H1 (cell line): ENCODE data around the gene ELOA2. TPM values are rescaled to one million over a fixed set of nuclear protein-coding genes. Genes with fewer than 3 reads are reported as not detected.
"Not testable (repeated sequence)": the region's sequence is repeated elsewhere in the genome, so short reads cannot be mapped to it uniquely, and the experiment has no call there.

Source experiments
- CTCF ChIA-PET: fragments of 300-600 bp; sonication (Branson Sonifier 250); formaldehyde crosslinking; loops from one replicate; lab custom pipeline; 2021; ENCODE audit not compliant: partially characterized antibody; lab: Charles Lee
- POLR2A ChIA-PET: fragments of 300-600 bp; sonication (Branson Sonifier 250); formaldehyde crosslinking; loops from one replicate; lab custom pipeline; 2021; ENCODE audit warnings: inconsistent platforms; ENCODE audit not compliant: partially characterized antibody; lab: Charles Lee
- DNase-seq, 2 experiments: peaks; one replicate each; pipeline versions ENCODE4 v3.0.0 to v3.0.0-alpha.2; 2010 to 2022; ENCODE audit warnings: low spot score in 2 of 2, low read depth in 1 of 2, mixed read lengths in 1 of 2
- FAIRE-seq: peaks from 2 replicates; lab custom pipeline; 2011; peaks lifted over from hg19 to GRCh38; lab: Jason Lieb, UNC
- H2AFZ ChIP-seq: 2 replicates; pipeline ENCODE4 v1.8.1; 2012; ENCODE audit warnings: low read length, inconsistent platforms
- H2AK5ac ChIP-seq: 2 replicates; pipeline ENCODE4 v1.6.1; 2013; ENCODE audit warnings: low read depth, low read length
- H2BK120ac ChIP-seq: replicated peaks from 2 replicates; pipeline ENCODE3; 2013; ENCODE audit warnings: low read depth, low read length, inconsistent platforms
- H2BK12ac ChIP-seq: 2 replicates; pipeline ENCODE4 v1.6.1; 2013; ENCODE audit warnings: low read depth, low read length
- H2BK15ac ChIP-seq: 2 replicates; pipeline ENCODE4 v1.6.1; 2013; ENCODE audit warnings: low read length
- H2BK20ac ChIP-seq: 2 replicates; pipeline ENCODE4 v1.6.1; 2013; ENCODE audit warnings: low read length
- H2BK5ac ChIP-seq: 2 replicates; pipeline ENCODE4 v1.6.1; 2013; ENCODE audit warnings: low read depth, low read length
- H3K14ac ChIP-seq: 2 replicates; pipeline ENCODE4 v1.6.1; 2013; ENCODE audit warnings: inconsistent platforms; ENCODE audit not compliant: insufficient read length
- H3K18ac ChIP-seq: 2 replicates; pipeline ENCODE4 v1.6.1; 2013; ENCODE audit warnings: low read length; ENCODE audit errors: extremely low read depth
- H3K23ac ChIP-seq: 2 replicates; pipeline ENCODE4 v1.6.1; 2013; ENCODE audit warnings: inconsistent platforms; ENCODE audit not compliant: insufficient read length
- H3K23me2 ChIP-seq: 2 replicates; pipeline ENCODE4 v1.6.1; 2013; ENCODE audit warnings: low read depth, low read length
- H3K27ac ChIP-seq: 2 replicates; pipeline ENCODE4 v1.6.1; 2011; ENCODE audit warnings: low read depth, low read length, inconsistent platforms
- H3K27me3 ChIP-seq, 4 experiments: replicated peaks in 1 of 4; 1 replicate in 1 of 4; 2 replicates in 3 of 4; pipeline versions ENCODE4 v1.6.1 to v1.8.1; 2011 to 2013; ENCODE audit warnings: low read length in 3 of 4, mild to moderate bottlenecking in 3 of 4, inconsistent platforms in 2 of 4, mixed read lengths in 2 of 4, moderate library complexity in 1 of 4; ENCODE audit not compliant: control insufficient read depth in 3 of 4, insufficient read depth in 3 of 4; ENCODE audit errors: extremely low read depth in 1 of 4
- H3K36me3 ChIP-seq, 4 experiments: 2 replicates each; pipeline versions ENCODE4 v1.6.1 to v1.8.1; 2011 to 2013; ENCODE audit warnings: mild to moderate bottlenecking in 4 of 4, low read length in 3 of 4, moderate library complexity in 2 of 4, control low read depth in 1 of 4, inconsistent platforms in 1 of 4; ENCODE audit not compliant: insufficient read depth in 4 of 4, control insufficient read depth in 2 of 4
- H3K4ac ChIP-seq: replicated peaks from 2 replicates; pipeline ENCODE3; 2013; ENCODE audit warnings: low read length, low read depth, mixed read lengths, inconsistent platforms; ENCODE audit not compliant: insufficient read length
- H3K4me1 ChIP-seq, 4 experiments: replicated peaks in 1 of 4; 1 replicate in 1 of 4; 2 replicates in 3 of 4; pipeline versions ENCODE4 v1.6.1 to v1.8.1; 2011 to 2013; ENCODE audit warnings: low read length in 3 of 4, inconsistent platforms in 2 of 4, mixed read lengths in 1 of 4; ENCODE audit not compliant: insufficient read depth in 4 of 4, control insufficient read depth in 3 of 4
- H3K4me2 ChIP-seq, 2 experiments: 2 replicates each; pipeline versions ENCODE4 v1.6.1 to v1.8.1; 2011 to 2013; ENCODE audit warnings: low read depth in 2 of 2, low read length in 2 of 2, control low read depth in 1 of 2, inconsistent platforms in 1 of 2, mild to moderate bottlenecking in 1 of 2; ENCODE audit not compliant: insufficient read depth in 1 of 2
- H3K4me3 ChIP-seq, 4 experiments: fragments of 200-600, 300-600 bp in 1 of 4; sonication (generic), shearing (Covaris generic), sonication (Bioruptor Twin) in 1 of 4; 2 replicates each; pipeline versions ENCODE4 v1.5.1 to v1.8.1; 2011 to 2016; ENCODE audit warnings: low read length in 4 of 4, low read depth in 3 of 4, control low read depth in 2 of 4, inconsistent platforms in 2 of 4, mild to moderate bottlenecking in 2 of 4, mixed read lengths in 1 of 4, moderate library complexity in 1 of 4; ENCODE audit not compliant: insufficient read depth in 2 of 4; ENCODE audit errors: extremely low read depth in 1 of 4
- H3K56ac ChIP-seq: replicated peaks from 2 replicates; pipeline ENCODE3; 2013; ENCODE audit warnings: low read depth, mild to moderate bottlenecking, mixed read lengths, low read length, inconsistent platforms; ENCODE audit not compliant: insufficient read length
- H3K79me1 ChIP-seq: 2 replicates; pipeline ENCODE4 v1.6.1; 2013; ENCODE audit warnings: low read depth, low read length, control low read depth
- H3K79me2 ChIP-seq, 2 experiments: 2 replicates each; pipeline versions ENCODE4 v1.6.1 to v1.8.1; 2012 to 2013; ENCODE audit warnings: low read length in 2 of 2, mild to moderate bottlenecking in 2 of 2, inconsistent platforms in 1 of 2; ENCODE audit not compliant: insufficient read depth in 2 of 2, control insufficient read depth in 1 of 2
- H3K9ac ChIP-seq, 4 experiments: replicated peaks in 1 of 4; 1 replicate in 1 of 4; 2 replicates in 3 of 4; pipeline versions ENCODE4 v1.6.1 to v1.8.1; 2011 to 2013; ENCODE audit warnings: low read depth in 3 of 4, low read length in 3 of 4, control low read depth in 2 of 4, mild to moderate bottlenecking in 2 of 4, moderate library complexity in 2 of 4, inconsistent platforms in 1 of 4; ENCODE audit errors: extremely low read depth in 1 of 4
- H3K9me3 ChIP-seq, 2 experiments: 2 replicates each; pipeline versions ENCODE4 v1.6.1 to v1.8.1; 2012 to 2013; ENCODE audit warnings: mild to moderate bottlenecking in 2 of 2, moderate library complexity in 2 of 2, control low read depth in 1 of 2, inconsistent platforms in 1 of 2, low read depth in 1 of 2, low read length in 1 of 2, mixed read lengths in 1 of 2; ENCODE audit not compliant: insufficient read depth in 2 of 2
- H4K20me1 ChIP-seq, 2 experiments: replicated peaks in 1 of 2; 2 replicates each; pipeline versions ENCODE3 to v1.8.1; 2011 to 2013; ENCODE audit warnings: inconsistent platforms in 2 of 2, low read length in 2 of 2, mild to moderate bottlenecking in 1 of 2; ENCODE audit not compliant: insufficient read depth in 2 of 2, control insufficient read depth in 1 of 2
- H4K5ac ChIP-seq: 2 replicates; pipeline ENCODE4 v1.6.1; 2013; ENCODE audit warnings: low read length, low read depth, mixed read lengths, inconsistent platforms; ENCODE audit not compliant: insufficient read length
- H4K8ac ChIP-seq: 2 replicates; pipeline ENCODE4 v1.8.0; 2013; ENCODE audit warnings: mild to moderate bottlenecking, moderate library complexity, low read length, inconsistent platforms; ENCODE audit not compliant: insufficient read depth; ENCODE audit errors: extremely low read depth
- H4K91ac ChIP-seq: replicated peaks from 2 replicates; pipeline ENCODE3; 2013; ENCODE audit warnings: low read length, mixed read lengths, inconsistent platforms; ENCODE audit not compliant: insufficient read length
- WGBS, 2 experiments: shearing (Covaris generic) in 1 of 2; methylation state at CpG; one replicate each; pipeline versions ENCODE4 v1.1.6 to v1.1.7; 2013 to 2015; ENCODE audit warnings: low lambda C conversion rate in 2 of 2, mixed read lengths in 2 of 2, inconsistent platforms in 1 of 2, low coverage in 1 of 2, missing lambda C conversion rate in 1 of 2; ENCODE audit not compliant: insufficient replicate concordance in 2 of 2, insufficient coverage in 1 of 2, insufficient read length in 1 of 2; ENCODE audit errors: extremely low coverage in 1 of 2, missing lambda C conversion rate in 1 of 2; 5-methylcytosine and 5-hydroxymethylcytosine counted together
- polyA plus RNA-seq, 7 experiments: library from polyadenylated mRNA; depleted of rRNA in 3 of 7; stranded (reverse) in 5 of 7; unstranded in 2 of 7; fragments of >200 nt in 5 of 7; fragments of 200-250 nt in 2 of 7; gene quantifications; 1 replicate in 5 of 7; 2 replicates in 1 of 7; 4 replicates in 1 of 7; pipeline versions ENCODE4 v1.2.1 to v1.2.3, GENCODE V29; 2011 to 2013; ENCODE audit warnings: missing spikeins in 2 of 7, mixed read lengths in 2 of 7
- total RNA-seq: library from RNA; stranded (reverse); fragmentation: NEBNext Ultra II Directional; extraction: Animal tissue kit (Norgen Biotek cat#: 25700); gene quantifications from 2 replicates; pipeline ENCODE4 v1.2.1, GENCODE V29; 2021

Gene ELOA2
- total and polyA plus RNA-seq, 2 of the 8 experiments (the other 6 are each of a cell fraction or from before 2014, with no cell fraction given) = not detected

DNA sequence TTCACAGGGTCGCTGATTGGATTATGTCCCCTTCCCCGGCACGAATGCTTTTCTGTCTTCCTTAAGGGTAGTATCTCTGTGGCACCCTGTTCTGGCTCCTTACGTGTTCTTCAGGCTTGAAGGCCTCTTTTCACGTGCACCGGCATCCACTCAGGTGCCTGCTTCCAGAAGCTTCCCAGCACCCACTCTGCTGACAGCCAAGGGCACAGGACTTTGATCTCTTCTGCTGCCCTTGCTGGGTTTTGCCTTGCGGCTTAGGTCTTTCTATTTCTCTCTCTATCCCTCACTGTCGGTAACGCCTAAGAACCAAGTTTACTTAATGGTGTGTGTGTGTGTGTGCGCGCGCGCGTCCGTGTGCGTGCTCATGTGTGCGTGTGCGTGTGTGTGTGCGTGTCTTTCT, 14.7 kb downstream of the ELOA2 start:
- H2BK5ac ChIP-seq, POLR2A ChIA-PET: not testable (repeated sequence)
- no CpG with 5 or more reads among the region's 19 CpGs for WGBS, 2 experiments

DNA sequence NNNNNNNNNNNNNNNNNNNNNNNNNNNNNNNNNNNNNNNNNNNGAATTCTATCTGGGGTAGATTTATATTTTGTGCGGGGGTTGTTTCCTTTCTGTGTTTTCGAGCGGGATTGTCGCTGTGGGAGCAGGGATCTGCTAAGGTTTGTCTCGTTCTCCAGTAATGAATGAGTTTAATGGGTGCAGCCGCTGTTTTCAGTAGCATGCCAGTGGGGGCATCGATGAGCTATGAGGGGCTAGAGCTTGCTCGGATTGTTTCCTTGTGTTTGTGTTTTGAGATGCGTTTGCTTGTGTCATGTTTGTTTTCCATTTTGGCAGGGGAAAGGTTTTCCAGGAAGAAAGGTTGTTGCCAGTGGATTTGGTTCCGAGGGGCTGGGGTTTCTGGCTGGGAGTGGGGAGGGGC, 15.6 kb downstream of the ELOA2 start:
- H2BK20ac ChIP-seq, H3K4me2 ChIP-seq, H2BK120ac ChIP-seq, DNase-seq, H2BK15ac ChIP-seq, H3K56ac ChIP-seq, H4K20me1 ChIP-seq, CTCF ChIA-PET, H3K18ac ChIP-seq, H2BK12ac ChIP-seq, H3K23me2 ChIP-seq, H3K4ac ChIP-seq, H3K14ac ChIP-seq, H3K79me2 ChIP-seq, H2AK5ac ChIP-seq, H2AFZ ChIP-seq, H3K27ac ChIP-seq, POLR2A ChIA-PET, H4K91ac ChIP-seq, H3K9ac ChIP-seq, H2BK5ac ChIP-seq, H3K9me3 ChIP-seq, FAIRE-seq, H3K27me3 ChIP-seq, H4K5ac ChIP-seq, H3K23ac ChIP-seq, H3K36me3 ChIP-seq, H4K8ac ChIP-seq, H3K4me1 ChIP-seq, H3K4me3 ChIP-seq, H3K79me1 ChIP-seq: not testable (repeated sequence)
- WGBS, 2 experiments = no CpG with 5 or more reads among the region's 10 CpGs

More for the DNA sequence above, 14.7 kb downstream of the ELOA2 start:
- H3K27me3 ChIP-seq, H4K20me1 ChIP-seq, H3K14ac ChIP-seq, H2AK5ac ChIP-seq, CTCF ChIA-PET, H2BK20ac ChIP-seq, H3K9me3 ChIP-seq, H3K79me2 ChIP-seq, H3K4me1 ChIP-seq, H3K23ac ChIP-seq, H2BK15ac ChIP-seq, H4K8ac ChIP-seq, H4K91ac ChIP-seq, H3K36me3 ChIP-seq, H3K4me3 ChIP-seq, H3K4ac ChIP-seq, H3K4me2 ChIP-seq, H3K9ac ChIP-seq, H3K56ac ChIP-seq, H3K23me2 ChIP-seq, H2BK12ac ChIP-seq, H3K79me1 ChIP-seq, H4K5ac ChIP-seq, DNase-seq, FAIRE-seq, H3K27ac ChIP-seq, H2BK120ac ChIP-seq, H2AFZ ChIP-seq, H3K18ac ChIP-seq: not testable (repeated sequence)
